Suprapubic skin (tissue), 4 donors: ENCODE measurements around the gene M1AP.

Source experiments
- EP300 ChIP-seq: sonication (generic); formaldehyde crosslinking; IDR thresholded peaks from one replicate; pipeline ENCODE4 v1.6.1; 2017; ENCODE audit warnings: antibody characterized with exemption
- POLR2A ChIP-seq, 2 donors: fragments of 450-650 bp; IDR thresholded peaks; one replicate each; pipeline ENCODE4 v1.6.1; 2017; ENCODE audit warnings: antibody characterized with exemption in 2 of 2, mild to moderate bottlenecking in 2 of 2, moderate library complexity in 2 of 2
- POLR2AphosphoS5 ChIP-seq, 3 donors: sonication (generic); formaldehyde crosslinking; IDR thresholded peaks; one replicate each; pipeline ENCODE4 v1.6.1; 2017; ENCODE audit warnings: antibody characterized with exemption in 3 of 3
- TF ChIP-seq, protein P1 (sequence below), 2 donors: fragments of 200-600 bp in 1 of 2; fragments of 450-650 bp in 1 of 2; sonication (generic) in 1 of 2; IDR thresholded peaks; one replicate each; pipeline ENCODE4 v1.5.1; 2016 to 2019; ENCODE audit warnings: antibody characterized with exemption in 2 of 2, mild to moderate bottlenecking in 1 of 2, moderate library complexity in 1 of 2

DNA sequence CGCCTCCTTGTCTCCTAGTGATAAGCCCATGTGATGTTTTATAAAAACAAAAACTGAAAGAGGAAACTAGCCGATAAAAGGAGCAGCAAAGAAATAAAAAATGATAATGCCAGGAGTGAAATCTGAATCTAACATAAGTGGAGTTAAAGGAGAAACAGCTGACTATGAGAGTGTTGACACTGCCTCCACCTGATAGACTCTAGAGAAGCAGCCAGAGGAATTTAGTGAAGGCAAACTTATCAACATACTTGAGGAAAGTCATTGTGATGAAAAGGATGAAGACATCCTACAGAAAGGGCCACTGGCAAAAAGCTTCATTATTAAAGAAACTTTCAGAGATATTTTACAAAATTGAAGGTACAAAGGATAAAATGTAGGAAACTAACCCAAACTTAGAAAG is 1.9 kb downstream of the M1AP start:
- TF ChIP-seq, protein P1, sequence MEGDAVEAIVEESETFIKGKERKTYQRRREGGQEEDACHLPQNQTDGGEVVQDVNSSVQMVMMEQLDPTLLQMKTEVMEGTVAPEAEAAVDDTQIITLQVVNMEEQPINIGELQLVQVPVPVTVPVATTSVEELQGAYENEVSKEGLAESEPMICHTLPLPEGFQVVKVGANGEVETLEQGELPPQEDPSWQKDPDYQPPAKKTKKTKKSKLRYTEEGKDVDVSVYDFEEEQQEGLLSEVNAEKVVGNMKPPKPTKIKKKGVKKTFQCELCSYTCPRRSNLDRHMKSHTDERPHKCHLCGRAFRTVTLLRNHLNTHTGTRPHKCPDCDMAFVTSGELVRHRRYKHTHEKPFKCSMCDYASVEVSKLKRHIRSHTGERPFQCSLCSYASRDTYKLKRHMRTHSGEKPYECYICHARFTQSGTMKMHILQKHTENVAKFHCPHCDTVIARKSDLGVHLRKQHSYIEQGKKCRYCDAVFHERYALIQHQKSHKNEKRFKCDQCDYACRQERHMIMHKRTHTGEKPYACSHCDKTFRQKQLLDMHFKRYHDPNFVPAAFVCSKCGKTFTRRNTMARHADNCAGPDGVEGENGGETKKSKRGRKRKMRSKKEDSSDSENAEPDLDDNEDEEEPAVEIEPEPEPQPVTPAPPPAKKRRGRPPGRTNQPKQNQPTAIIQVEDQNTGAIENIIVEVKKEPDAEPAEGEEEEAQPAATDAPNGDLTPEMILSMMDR (IDR thresholded peaks at IDR 0.05), result no peak
- TF ChIP-seq POLR2A (IDR thresholded peaks at IDR 0.05), result no peak
- no peak for TF ChIP-seq EP300
- TF ChIP-seq POLR2AphosphoS5 (IDR thresholded peaks at IDR 0.05), result no peak
